Islet precursor cell (in vitro differentiated cells): ENCODE results near the gene CGB7.

Experiments used
- DNase-seq: peaks from one replicate; pipeline ENCODE4 v3.0.0-alpha.2; 2018

Gene CGB7

GRCh38 chr19:49057636-49058234, at the start of gene CGB7:
Gene CGB7 (minus strand): TSS chr19:49057749. CDS start chr19:49055375, 2,374 bp downstream.
- peak; percentile 91 for DNase-seq

- peak; percentile 78 for DNase-seq
Observed at GRCh38 chr19:49106648-49107135, 49.1 kb upstream of the CGB7 start.

GRCh38 chr19:49104229-49104864, 46.8 kb upstream of the CGB7 start:
- no peak for DNase-seq

- DNase-seq = no peak
Observed at GRCh38 chr19:49103331-49104085, 46.0 kb upstream of the CGB7 start.

- DNase-seq = no peak
Observed at GRCh38 chr19:49102303-49102702, 44.8 kb upstream of the CGB7 start.

- DNase-seq = no peak
Observed at GRCh38 chr19:49101160-49101559, 43.6 kb upstream of the CGB7 start.

GRCh38 chr19:49098795-49099194, 41.2 kb upstream of the CGB7 start:
- no peak for DNase-seq

- DNase-seq = peak; percentile 93
Observed at GRCh38 chr19:49097453-49098288, 40.1 kb upstream of the CGB7 start.

GRCh38 chr19:49094505-49095482, 37.2 kb upstream of the CGB7 start:
- no peak for DNase-seq

- DNase-seq = no peak
Observed at GRCh38 chr19:49092686-49093085, 35.1 kb upstream of the CGB7 start.

GRCh38 chr19:49091391-49092038, 34.0 kb upstream of the CGB7 start:
- DNase-seq = no peak

- DNase-seq = no peak
Observed at GRCh38 chr19:49086296-49086695, 28.7 kb upstream of the CGB7 start.

GRCh38 chr19:49085868-49086232, 28.3 kb upstream of the CGB7 start:
- no peak for DNase-seq

GRCh38 chr19:49085020-49085867, 27.7 kb upstream of the CGB7 start, which contains the start of gene SNRNP70:
Gene SNRNP70 (plus strand): TSS chr19:49085451. CDS start chr19:49086415, 964 bp downstream.
- DNase-seq = peak; percentile 100

- DNase-seq = no peak
Observed at GRCh38 chr19:49084206-49085019, 26.9 kb upstream of the CGB7 start.

GRCh38 chr19:49081273-49081672, 23.7 kb upstream of the CGB7 start:
- no peak for DNase-seq

- DNase-seq = no peak
Observed at GRCh38 chr19:49080392-49080791, 22.8 kb upstream of the CGB7 start.

GRCh38 chr19:49074869-49075268, 17.3 kb upstream of the CGB7 start:
- DNase-seq = peak; percentile 69
